HCT116 (cell line): Measurements from ENCODE around the gene SEMA6B. TPM values are rescaled to one million over a fixed set of nuclear protein-coding genes. Genes with fewer than 3 reads are reported as not detected.

ENCODE experiments used
- ATAC-seq: fragments of 200-7000 bp; cut with Tn5 transposase; 2 replicates; pipeline ENCODE4 v1.9.1; 2020; ENCODE audit warnings: mild to moderate bottlenecking, moderate library complexity
- BruUV-seq: library from RNA; stranded (reverse); fragments of 400-500 nt; replicated peaks from 2 replicates; lab custom pipeline; 2021; lab: Mats Ljungman, UMichigan
- CTCF ChIA-PET: fragments of 300-600 bp; sonication (Branson Sonifier 250); formaldehyde crosslinking; loops from one replicate; lab custom pipeline; 2021; ENCODE audit warnings: antibody characterized with exemption; lab: Charles Lee
- POLR2A ChIA-PET: fragments of 300-600, 350-600 bp; sonication (Branson Sonifier 250); formaldehyde crosslinking; loops from one replicate; lab custom pipeline; 2021; ENCODE audit warnings: antibody characterized with exemption; lab: Charles Lee
- RAD21 ChIA-PET, 2 experiments: fragments of 300-600 bp; sonication (Branson Sonifier 250); formaldehyde crosslinking; loops; one replicate each; lab custom pipeline; 2023; ENCODE audit warnings: low total read pairs in 2 of 2; ENCODE audit not compliant: uncharacterized antibody in 2 of 2, unreplicated experiment in 2 of 2, low non-redundant PET in 1 of 2; lab: Charles Lee
- DNase-seq: peaks from one replicate; pipeline ENCODE4 v3.0.0-alpha.2; 2010; ENCODE audit warnings: low read depth, low spot score
- H2AFZ ChIP-seq: fragments of 200-600 bp; shearing (Covaris generic), sonication (generic); 2 replicates; pipeline ENCODE4 v1.6.1; 2017; ENCODE audit warnings: low read depth, mixed run types, mixed read lengths, antibody characterized with exemption, low read length; ENCODE audit not compliant: poor library complexity, severe bottlenecking
- H3K27ac ChIP-seq: 2 replicates; pipeline ENCODE4 v1.5.1; 2012; ENCODE audit warnings: low read depth, low read length
- H3K27me3 ChIP-seq: fragments of 200-600 bp; sonication (generic); 2 replicates; pipeline ENCODE4 v1.6.1; 2016; ENCODE audit warnings: mixed run types, low read length, mixed read lengths; ENCODE audit not compliant: insufficient read depth
- H3K36me3 ChIP-seq, 2 experiments: fragments of 200-500 bp in 1 of 2; fragments of 200-600 bp in 1 of 2; sonication (Bioruptor generic) in 1 of 2; sonication (generic) in 1 of 2; 2 replicates each; pipeline versions ENCODE4 v1.5.1 to v1.6.1; 2014 to 2016; ENCODE audit warnings: low read length in 2 of 2, inconsistent platforms in 1 of 2, mixed read lengths in 1 of 2, mixed run types in 1 of 2; ENCODE audit not compliant: insufficient read depth in 2 of 2, control insufficient read depth in 1 of 2
- H3K4me1 ChIP-seq, 2 experiments: fragments of 200-600 bp in 1 of 2; sonication (generic) in 1 of 2; 2 replicates each; pipeline versions ENCODE4 v1.5.1 to v1.6.1; 2012 to 2017; ENCODE audit warnings: low read length in 2 of 2, inconsistent platforms in 1 of 2, mild to moderate bottlenecking in 1 of 2, mixed read lengths in 1 of 2, mixed run types in 1 of 2, moderate library complexity in 1 of 2; ENCODE audit not compliant: insufficient read depth in 2 of 2, control insufficient read depth in 1 of 2
- H3K4me2 ChIP-seq: fragments of 200-600 bp; sonication (generic); 2 replicates; pipeline ENCODE4 v1.6.1; 2017; ENCODE audit warnings: mixed run types, low read length, mixed read lengths
- H3K4me3 ChIP-seq, 2 experiments: fragments of 200-600 bp in 1 of 2; sonication (generic) in 1 of 2; replicated peaks in 1 of 2; 2 replicates each; pipeline ENCODE4 v1.5.1; 2011 to 2016; ENCODE audit warnings: low read length in 2 of 2, control low read depth in 1 of 2, low read depth in 1 of 2, mild to moderate bottlenecking in 1 of 2, mixed read lengths in 1 of 2, mixed run types in 1 of 2
- H3K79me2 ChIP-seq: fragments of 200-600 bp; sonication (generic); 2 replicates; pipeline ENCODE4 v1.6.1; 2017; ENCODE audit warnings: mild to moderate bottlenecking, mixed run types, low read length, moderate library complexity, mixed read lengths; ENCODE audit not compliant: insufficient read depth
- H3K9ac ChIP-seq: fragments of 200-600 bp; sonication (generic); 2 replicates; pipeline ENCODE4 v1.6.1; 2016; ENCODE audit warnings: low read length, mixed read lengths
- H3K9me2 ChIP-seq: fragments of 200-600 bp; sonication (generic), shearing (Covaris generic); 2 replicates; pipeline ENCODE4 v1.6.1; 2017; ENCODE audit warnings: mixed run types, mild to moderate bottlenecking, moderate library complexity; ENCODE audit not compliant: insufficient read depth
- H3K9me3 ChIP-seq, 2 experiments: fragments of 200-500 bp in 1 of 2; fragments of 200-600 bp in 1 of 2; sonication (Bioruptor generic) in 1 of 2; sonication (generic) in 1 of 2; 2 replicates each; pipeline ENCODE4 v1.6.1; 2014 to 2017; ENCODE audit warnings: low read length in 2 of 2, mixed read lengths in 2 of 2, inconsistent platforms in 1 of 2, low read depth in 1 of 2, mild to moderate bottlenecking in 1 of 2, mixed run types in 1 of 2, moderate library complexity in 1 of 2; ENCODE audit not compliant: control insufficient read depth in 1 of 2, insufficient read depth in 1 of 2
- H4K20me1 ChIP-seq: fragments of 200-600 bp; sonication (generic), shearing (Covaris generic); 2 replicates; pipeline ENCODE4 v1.6.1; 2017; ENCODE audit warnings: mixed run types, mild to moderate bottlenecking, moderate library complexity; ENCODE audit not compliant: insufficient read depth
- CBX3 ChIP-seq: IDR thresholded peaks from 2 replicates; pipeline ENCODE4 v1.6.1; 2012; ENCODE audit warnings: low read depth
- CTCF ChIP-seq, 3 experiments: fragments of 200-600 bp in 1 of 3; sonication (generic) in 1 of 3; IDR thresholded peaks in 2 of 3; conservative IDR thresholded peaks in 1 of 3; 2 replicates each; pipeline ENCODE4 v1.5.1; 2012 to 2017; ENCODE audit warnings: low read depth in 2 of 3, low read length in 2 of 3, antibody characterized with exemption in 1 of 3, borderline replicate concordance in 1 of 3, control low read depth in 1 of 3, mild to moderate bottlenecking in 1 of 3, mixed read lengths in 1 of 3, mixed run types in 1 of 3, moderate library complexity in 1 of 3; ENCODE audit not compliant: insufficient read depth in 1 of 3
- EGR1 ChIP-seq: IDR thresholded peaks from 2 replicates; pipeline ENCODE4 v1.6.1; 2012; ENCODE audit warnings: low read depth
- EZH2phosphoT487 ChIP-seq: fragments of 200-600 bp; IDR thresholded peaks from 2 replicates; pipeline ENCODE4 v1.6.1; 2018; ENCODE audit warnings: antibody characterized with exemption, borderline replicate concordance
- FOSL1 ChIP-seq: IDR thresholded peaks from 2 replicates; pipeline ENCODE4 v1.6.1; 2012; ENCODE audit warnings: low read depth
- JUND ChIP-seq: IDR thresholded peaks from 2 replicates; pipeline ENCODE4 v1.6.1; 2012
- MAX ChIP-seq: IDR thresholded peaks from 2 replicates; pipeline ENCODE4 v1.6.1; 2012
- POLR2A ChIP-seq: IDR thresholded peaks from 2 replicates; pipeline ENCODE4 v1.7.0; 2011; ENCODE audit warnings: borderline replicate concordance; ENCODE audit not compliant: insufficient read depth, insufficient read length; ENCODE audit errors: extremely low read depth
- SP1 ChIP-seq: IDR thresholded peaks from 2 replicates; pipeline ENCODE4 v1.6.1; 2012; ENCODE audit warnings: low read depth
- TCF7L2 ChIP-seq: IDR thresholded peaks from 2 replicates; pipeline ENCODE4 v1.7.0; 2011; ENCODE audit warnings: borderline replicate concordance, inconsistent platforms; ENCODE audit not compliant: insufficient read depth, insufficient read length; ENCODE audit errors: extremely low read depth
- YY1 ChIP-seq: IDR thresholded peaks from 2 replicates; pipeline ENCODE4 v1.6.1; 2011; ENCODE audit warnings: low read length, low read depth, moderate library complexity, mild to moderate bottlenecking; ENCODE audit not compliant: insufficient replicate concordance; ENCODE audit errors: extremely low read depth
- ZBTB33 ChIP-seq: IDR thresholded peaks from 2 replicates; pipeline ENCODE4 v1.6.1; 2011; ENCODE audit warnings: mild to moderate bottlenecking, low read length, moderate library complexity; ENCODE audit not compliant: insufficient replicate concordance; ENCODE audit errors: extremely low read depth
- ZFX ChIP-seq: fragments of 450-650 bp; IDR thresholded peaks from 2 replicates; pipeline ENCODE4 v1.6.1; 2017
- ZNF274 ChIP-seq: fragments of 200-500 bp; sonication (Bioruptor generic); IDR thresholded peaks from 2 replicates; pipeline ENCODE4 v1.6.1; 2014; ENCODE audit warnings: mild to moderate bottlenecking, low read depth, low read length, inconsistent platforms
- intact Hi-C: fragments of 100-400 bp; cut with micrococcal nuclease; formaldehyde crosslinking; loops from 2 replicates; pipeline ENCODE4 v1.10.0; 2022
- total RNA-seq: library from RNA; stranded (reverse); gene quantifications from one replicate; pipeline ENCODE4 v1.2.1, GENCODE V29; 2021; ENCODE audit not compliant: unreplicated experiment

The SEMA6B gene
- total RNA-seq, 1 experiment from 2014 or later, result 58.4 TPM

- TF ChIP-seq TCF7L2 (no peak), CBX3 (no peak), MAX (no peak), SP1 (no peak), ZNF274 (no peak), FOSL1 (no peak), YY1 (no peak), EZH2phosphoT487 (no peak), ZBTB33 (no peak), ZFX (no peak), EGR1 (no peak)
These were observed 33.0 kb upstream of the SEMA6B start (continued) for GRCh38 chr19:4592445-4592844.

GRCh38 chr19:4591320-4591719 lies 31.8 kb upstream of the SEMA6B start:
- no peak overlapping the region for H3K4me3 ChIP-seq
- no peaks in the 10 kb centered on the region for H4K20me1 ChIP-seq
- no peak for TF ChIP-seq CTCF (IDR thresholded peaks at IDR 0.05 in 2 of 3, conservative IDR thresholded peaks at IDR 0.05 in 1 of 3; ENCODE audit: borderline replicate concordance in 1 of 3, insufficient read depth in 1 of 3, low read depth in 2 of 3, low read length in 2 of 3)
- no peak for TF ChIP-seq EZH2phosphoT487
- no peak for TF ChIP-seq POLR2A
- no peak for TF ChIP-seq JUND
- TF ChIP-seq, all 23 proteins: peak for 0
- ChIA-PET CTCF (no interaction called here), POLR2A (no interaction called here), RAD21 (no interaction called here)
- no peak overlapping the region for H3K4me2 ChIP-seq
- no TSS peak for BruUV-seq
- no peak for ATAC-seq
- peaks cover 11 to 22% of the 10 kb centered on the region in 2 experiments; a peak in 3 of 4 replicates for H3K4me1 ChIP-seq
- H3K9me3 ChIP-seq, result no peaks in the 10 kb centered on the region
- no peaks in the 10 kb centered on the region for H3K9me2 ChIP-seq
- H3K27ac ChIP-seq, result no peak overlapping the region
- H3K27me3 ChIP-seq, result no peaks in the 10 kb centered on the region
- intact Hi-C loops, result no loop called here
- no peaks in the 10 kb centered on the region for H3K79me2 ChIP-seq
- H3K36me3 ChIP-seq, result no peaks in the 10 kb centered on the region
- no peak overlapping the region for H3K9ac ChIP-seq
- H2AFZ ChIP-seq, result no peak overlapping the region
- DNase-seq, result no peak
